NCI-H146 (cell line): ENCODE results near the gene TDRD12.
"Not testable (repeated sequence)": the region's sequence is repeated elsewhere in the genome, so short reads cannot be mapped to it uniquely, and the experiment has no call there.

Experiments
- DNase-seq: peaks from one replicate; lab custom pipeline; 2025; lab: John Stamatoyannopoulos, UW

The TDRD12 gene

GRCh38 chr19:32746631-32747196 lies 27.1 kb downstream of the TDRD12 start:
- DNase-seq = not testable (repeated sequence)

GRCh38 chr19:32748497-32748896 lies 28.9 kb downstream of the TDRD12 start:
- DNase-seq = peak; percentile 28

- DNase-seq = no peak
Observed at GRCh38 chr19:32748948-32749347, 29.4 kb downstream of the TDRD12 start.

GRCh38 chr19:32749361-32749760 lies 29.8 kb downstream of the TDRD12 start:
- no peak for DNase-seq

- peak; percentile 12 for DNase-seq
Observed at GRCh38 chr19:32750441-32751055, 31.0 kb downstream of the TDRD12 start.

GRCh38 chr19:32751066-32751465 lies 31.5 kb downstream of the TDRD12 start:
- no peak for DNase-seq

- DNase-seq = no peak
Observed at GRCh38 chr19:32757189-32757588, 37.6 kb downstream of the TDRD12 start.

GRCh38 chr19:32765365-32765764 lies 45.8 kb downstream of the TDRD12 start:
- not testable (repeated sequence) for DNase-seq

GRCh38 chr19:32767951-32768679 lies 48.5 kb downstream of the TDRD12 start:
- DNase-seq = no peak

GRCh38 chr19:32771596-32771995 lies 52.0 kb downstream of the TDRD12 start:
- no peak for DNase-seq

- DNase-seq = no peak
Observed at GRCh38 chr19:32773126-32773525, 53.6 kb downstream of the TDRD12 start.

- no peak for DNase-seq
Observed at GRCh38 chr19:32779082-32779481, 59.5 kb downstream of the TDRD12 start.

- DNase-seq = no peak
Observed at GRCh38 chr19:32781280-32781679, 61.7 kb downstream of the TDRD12 start.

GRCh38 chr19:32782089-32782488 lies 62.5 kb downstream of the TDRD12 start:
- not testable (repeated sequence) for DNase-seq

- peak; percentile 51 for DNase-seq
Observed at GRCh38 chr19:32787161-32787813, 67.7 kb downstream of the TDRD12 start.

- DNase-seq = not testable (repeated sequence)
Observed at GRCh38 chr19:32787895-32788294, 68.3 kb downstream of the TDRD12 start.

- DNase-seq = no peak
Observed at GRCh38 chr19:32789429-32789828, 69.9 kb downstream of the TDRD12 start.

- peak; percentile 69 for DNase-seq
Observed at GRCh38 chr19:32798201-32798600, 78.6 kb downstream of the TDRD12 start.

- no peak for DNase-seq
Observed at GRCh38 chr19:32800191-32800590, 80.6 kb downstream of the TDRD12 start.

- no peak for DNase-seq
Observed at GRCh38 chr19:32800754-32801153, 81.2 kb downstream of the TDRD12 start.

- DNase-seq = no peak
Observed at GRCh38 chr19:32802840-32803239, 83.3 kb downstream of the TDRD12 start.

GRCh38 chr19:32808236-32808635 lies 88.7 kb downstream of the TDRD12 start:
- no peak for DNase-seq

- no peak for DNase-seq
Observed at GRCh38 chr19:32809254-32809653, 89.7 kb downstream of the TDRD12 start.
